SK-N-SH (cell line): Measurements from ENCODE around the gene TAGLN2. TPM values are rescaled to one million over a fixed set of nuclear protein-coding genes. Genes with fewer than 3 reads are reported as not detected.

Experiments used
- CTCF ChIA-PET: fragments of 300-600, 350-600 bp; formaldehyde crosslinking; extraction: SDS; loops from one replicate; lab custom pipeline; 2021; lab: Yijun Ruan, JAX
- POLR2A ChIA-PET: fragments of 350-600 bp; sonication (Branson Sonifier 250); formaldehyde crosslinking; extraction: SDS; loops from one replicate; lab custom pipeline; 2020; ENCODE audit warnings: antibody characterized with exemption, inconsistent platforms; lab: Yijun Ruan, JAX
- DNase-seq: peaks from one replicate; pipeline ENCODE4 v3.0.0; 2012
- H2AFZ ChIP-seq: fragments of 200-600 bp; sonication (generic); 2 replicates; pipeline ENCODE4 v1.8.1; 2016; ENCODE audit warnings: antibody characterized with exemption, mild to moderate bottlenecking, low read depth
- H3F3A ChIP-seq: fragments of 200-600 bp; sonication (generic); replicated peaks from 2 replicates; pipeline ENCODE3; 2016; ENCODE audit warnings: antibody characterized with exemption, mild to moderate bottlenecking; ENCODE audit not compliant: insufficient read depth
- H3K27ac ChIP-seq, 2 experiments: fragments of 200-500 bp in 1 of 2; fragments of 200-600 bp in 1 of 2; sonication (Bioruptor generic) in 1 of 2; sonication (generic), shearing (Covaris generic) in 1 of 2; 2 replicates each; pipeline versions ENCODE4 v1.5.1 to v1.6.1; 2014 to 2016; ENCODE audit warnings: low read depth in 2 of 2, inconsistent platforms in 1 of 2, low read length in 1 of 2, mild to moderate bottlenecking in 1 of 2, mixed read lengths in 1 of 2
- H3K27me3 ChIP-seq: fragments of 200-600 bp; sonication (generic), shearing (Covaris generic); 2 replicates; pipeline ENCODE4 v1.6.1; 2016; ENCODE audit warnings: mixed run types; ENCODE audit not compliant: insufficient read depth
- H3K36me3 ChIP-seq, 2 experiments: fragments of 200-500 bp in 1 of 2; fragments of 200-600 bp in 1 of 2; sonication (Bioruptor generic) in 1 of 2; sonication (generic) in 1 of 2; replicated peaks in 1 of 2; 2 replicates each; pipeline versions ENCODE3 to v1.5.1; 2014 to 2016; ENCODE audit warnings: low read length in 1 of 2, mild to moderate bottlenecking in 1 of 2; ENCODE audit not compliant: insufficient read depth in 2 of 2, control insufficient read depth in 1 of 2
- H3K4me1 ChIP-seq, 2 experiments: fragments of 200-500 bp in 1 of 2; fragments of 200-600 bp in 1 of 2; sonication (Bioruptor generic) in 1 of 2; sonication (generic), shearing (Covaris generic) in 1 of 2; 2 replicates each; pipeline versions ENCODE4 v1.5.1 to v1.6.1; 2014 to 2016; ENCODE audit warnings: low read depth in 1 of 2, low read length in 1 of 2, mixed run types in 1 of 2; ENCODE audit not compliant: insufficient read depth in 2 of 2, control insufficient read depth in 1 of 2
- H3K4me2 ChIP-seq: fragments of 200-600 bp; sonication (generic), shearing (Covaris generic); 2 replicates; pipeline ENCODE4 v1.6.1; 2017; ENCODE audit warnings: mixed run types
- H3K4me3 ChIP-seq, 2 experiments: fragments of 200-500 bp in 1 of 2; fragments of 200-600 bp in 1 of 2; sonication (Bioruptor generic) in 1 of 2; sonication (generic), shearing (Covaris generic) in 1 of 2; 2 replicates each; pipeline versions ENCODE4 v1.5.1 to v1.8.1; 2014 to 2016; ENCODE audit warnings: low read depth in 2 of 2, inconsistent platforms in 1 of 2, low read length in 1 of 2, mild to moderate bottlenecking in 1 of 2, mixed read lengths in 1 of 2, moderate library complexity in 1 of 2
- H3K79me2 ChIP-seq: fragments of 200-600 bp; sonication (generic); 2 replicates; pipeline ENCODE4 v1.8.1; 2017; ENCODE audit warnings: mild to moderate bottlenecking; ENCODE audit not compliant: insufficient read depth
- H3K9ac ChIP-seq: fragments of 200-600 bp; sonication (generic); 2 replicates; pipeline ENCODE4 v1.6.1; 2017; ENCODE audit warnings: mixed run types
- H3K9me2 ChIP-seq: fragments of 200-600 bp; sonication (generic); 2 replicates; pipeline ENCODE4 v1.6.1; 2017; ENCODE audit warnings: mixed run types
- H3K9me3 ChIP-seq: fragments of 200-600 bp; sonication (generic); 2 replicates; pipeline ENCODE4 v1.6.1; 2017; ENCODE audit warnings: mixed run types, mild to moderate bottlenecking, moderate library complexity
- H4K20me1 ChIP-seq: fragments of 200-600 bp; sonication (generic); 2 replicates; pipeline ENCODE4 v1.6.1; 2017; ENCODE audit warnings: mild to moderate bottlenecking, mixed run types; ENCODE audit not compliant: insufficient read depth
- EP300 ChIP-seq, 2 experiments: IDR thresholded peaks; 2 replicates each; pipeline versions ENCODE4 v1.4.0 to v1.6.1; 2012; ENCODE audit warnings: borderline replicate concordance in 1 of 2, low read depth in 1 of 2, low read length in 1 of 2
- FOXJ3 ChIP-seq: sonication (generic); formaldehyde crosslinking; IDR thresholded peaks from 2 replicates; pipeline ENCODE4 v1.5.1; 2020; ENCODE audit warnings: mild to moderate bottlenecking, missing genetic modification reagents
- GABPA ChIP-seq: IDR thresholded peaks from 2 replicates; pipeline ENCODE4 v1.4.0; 2012; ENCODE audit warnings: low read depth, mild to moderate bottlenecking
- GATA2 ChIP-seq: sonication (generic); formaldehyde crosslinking; IDR thresholded peaks from 2 replicates; pipeline ENCODE4 v1.5.0; 2020; ENCODE audit warnings: mild to moderate bottlenecking, missing genetic modification reagents
- JUND ChIP-seq: IDR thresholded peaks from 2 replicates; pipeline ENCODE4 v1.4.0; 2012
- MXI1 ChIP-seq: IDR thresholded peaks from 2 replicates; pipeline ENCODE4 v1.6.1; 2012; ENCODE audit warnings: mild to moderate bottlenecking, low read depth, low read length, improper control_type of control experiment
- POLR2AphosphoS5 ChIP-seq: IDR thresholded peaks from 2 replicates; pipeline ENCODE4 v1.6.1; 2012; ENCODE audit warnings: low read depth, low read length
- RAD21 ChIP-seq: IDR thresholded peaks from 2 replicates; pipeline ENCODE4 v1.6.1; 2012; ENCODE audit warnings: mild to moderate bottlenecking, low read length
- RCOR1 ChIP-seq: fragments of 150-350 bp; IDR thresholded peaks from 2 replicates; pipeline ENCODE4 v1.6.1; 2017; ENCODE audit warnings: antibody characterized with exemption, low read length
- SMC3 ChIP-seq: IDR thresholded peaks from 2 replicates; pipeline ENCODE4 v1.6.1; 2012; ENCODE audit warnings: low read depth, low read length, improper control_type of control experiment
- TCF12 ChIP-seq: IDR thresholded peaks from 2 replicates; pipeline ENCODE4 v1.4.0; 2012
- TEAD4 ChIP-seq: IDR thresholded peaks from 2 replicates; pipeline ENCODE4 v1.4.0; 2012; ENCODE audit warnings: mild to moderate bottlenecking, borderline replicate concordance; ENCODE audit not compliant: insufficient read depth
- WGBS: methylation state at CpG from one replicate; pipeline ENCODE4 v1.1.6; 2017; ENCODE audit warnings: low lambda C conversion rate; 5-methylcytosine and 5-hydroxymethylcytosine counted together
- polyA plus RNA-seq, 3 experiments: library from polyadenylated mRNA; depleted of rRNA; stranded (reverse); fragments of >200 nt; gene quantifications; 2 replicates each; pipeline ENCODE4 v1.2.3, GENCODE V29; 2012
- TF ChIP-seq, protein P1 (sequence below): fragments of 200-600 bp; sonication (generic); IDR thresholded peaks from 2 replicates; pipeline ENCODE4 v1.6.1; 2017; ENCODE audit warnings: antibody characterized with exemption, mild to moderate bottlenecking, moderate library complexity
- TF ChIP-seq, protein P2 (sequence below): fragments of 150-350 bp; IDR thresholded peaks from 2 replicates; pipeline ENCODE4 v1.6.1; 2017; ENCODE audit warnings: antibody characterized with exemption, low read length, low read depth, borderline replicate concordance
- TF ChIP-seq, protein P3 (sequence below): IDR thresholded peaks from 2 replicates; pipeline ENCODE4 v1.6.1; 2012; ENCODE audit warnings: mild to moderate bottlenecking, low read depth, low read length, moderate library complexity
- TF ChIP-seq, protein P4 (sequence below): IDR thresholded peaks from 2 replicates; pipeline ENCODE4 v1.4.0; 2012; ENCODE audit warnings: low read depth, borderline replicate concordance

Gene TAGLN2
- polyA plus RNA-seq, 1 of the 3 experiments (the other 2 are of a cell fraction), result 646 TPM

DNA sequence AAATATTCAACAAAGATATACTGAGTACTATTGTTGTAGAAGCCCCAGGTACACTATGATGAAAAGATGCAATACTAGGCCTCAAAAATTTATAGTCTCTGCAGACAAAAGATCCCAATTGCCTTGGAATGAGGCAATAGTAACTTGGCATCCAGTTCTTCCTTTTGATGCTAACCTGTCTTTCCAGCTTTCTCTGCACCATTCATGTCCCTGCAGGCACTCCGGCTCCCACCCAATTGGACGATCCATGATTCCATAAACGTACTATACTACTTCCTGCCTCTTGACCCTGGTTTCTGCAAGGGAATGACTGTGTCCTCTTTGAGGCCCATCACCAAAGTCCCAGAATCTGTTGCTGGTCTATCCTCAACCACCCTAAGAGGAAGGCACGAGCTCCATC lies 8.0 kb upstream of the TAGLN2 start (continued):
- TF ChIP-seq, protein P1, sequence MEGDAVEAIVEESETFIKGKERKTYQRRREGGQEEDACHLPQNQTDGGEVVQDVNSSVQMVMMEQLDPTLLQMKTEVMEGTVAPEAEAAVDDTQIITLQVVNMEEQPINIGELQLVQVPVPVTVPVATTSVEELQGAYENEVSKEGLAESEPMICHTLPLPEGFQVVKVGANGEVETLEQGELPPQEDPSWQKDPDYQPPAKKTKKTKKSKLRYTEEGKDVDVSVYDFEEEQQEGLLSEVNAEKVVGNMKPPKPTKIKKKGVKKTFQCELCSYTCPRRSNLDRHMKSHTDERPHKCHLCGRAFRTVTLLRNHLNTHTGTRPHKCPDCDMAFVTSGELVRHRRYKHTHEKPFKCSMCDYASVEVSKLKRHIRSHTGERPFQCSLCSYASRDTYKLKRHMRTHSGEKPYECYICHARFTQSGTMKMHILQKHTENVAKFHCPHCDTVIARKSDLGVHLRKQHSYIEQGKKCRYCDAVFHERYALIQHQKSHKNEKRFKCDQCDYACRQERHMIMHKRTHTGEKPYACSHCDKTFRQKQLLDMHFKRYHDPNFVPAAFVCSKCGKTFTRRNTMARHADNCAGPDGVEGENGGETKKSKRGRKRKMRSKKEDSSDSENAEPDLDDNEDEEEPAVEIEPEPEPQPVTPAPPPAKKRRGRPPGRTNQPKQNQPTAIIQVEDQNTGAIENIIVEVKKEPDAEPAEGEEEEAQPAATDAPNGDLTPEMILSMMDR, result no peak
- TF ChIP-seq RCOR1 (no peak), MXI1 (no peak), FOXJ3 (CRISPR knock-in tag) (no peak), GABPA (no peak), JUND (no peak)
- TF ChIP-seq, protein P2, sequence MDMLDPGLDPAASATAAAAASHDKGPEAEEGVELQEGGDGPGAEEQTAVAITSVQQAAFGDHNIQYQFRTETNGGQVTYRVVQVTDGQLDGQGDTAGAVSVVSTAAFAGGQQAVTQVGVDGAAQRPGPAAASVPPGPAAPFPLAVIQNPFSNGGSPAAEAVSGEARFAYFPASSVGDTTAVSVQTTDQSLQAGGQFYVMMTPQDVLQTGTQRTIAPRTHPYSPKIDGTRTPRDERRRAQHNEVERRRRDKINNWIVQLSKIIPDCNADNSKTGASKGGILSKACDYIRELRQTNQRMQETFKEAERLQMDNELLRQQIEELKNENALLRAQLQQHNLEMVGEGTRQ, result no peak

DNA sequence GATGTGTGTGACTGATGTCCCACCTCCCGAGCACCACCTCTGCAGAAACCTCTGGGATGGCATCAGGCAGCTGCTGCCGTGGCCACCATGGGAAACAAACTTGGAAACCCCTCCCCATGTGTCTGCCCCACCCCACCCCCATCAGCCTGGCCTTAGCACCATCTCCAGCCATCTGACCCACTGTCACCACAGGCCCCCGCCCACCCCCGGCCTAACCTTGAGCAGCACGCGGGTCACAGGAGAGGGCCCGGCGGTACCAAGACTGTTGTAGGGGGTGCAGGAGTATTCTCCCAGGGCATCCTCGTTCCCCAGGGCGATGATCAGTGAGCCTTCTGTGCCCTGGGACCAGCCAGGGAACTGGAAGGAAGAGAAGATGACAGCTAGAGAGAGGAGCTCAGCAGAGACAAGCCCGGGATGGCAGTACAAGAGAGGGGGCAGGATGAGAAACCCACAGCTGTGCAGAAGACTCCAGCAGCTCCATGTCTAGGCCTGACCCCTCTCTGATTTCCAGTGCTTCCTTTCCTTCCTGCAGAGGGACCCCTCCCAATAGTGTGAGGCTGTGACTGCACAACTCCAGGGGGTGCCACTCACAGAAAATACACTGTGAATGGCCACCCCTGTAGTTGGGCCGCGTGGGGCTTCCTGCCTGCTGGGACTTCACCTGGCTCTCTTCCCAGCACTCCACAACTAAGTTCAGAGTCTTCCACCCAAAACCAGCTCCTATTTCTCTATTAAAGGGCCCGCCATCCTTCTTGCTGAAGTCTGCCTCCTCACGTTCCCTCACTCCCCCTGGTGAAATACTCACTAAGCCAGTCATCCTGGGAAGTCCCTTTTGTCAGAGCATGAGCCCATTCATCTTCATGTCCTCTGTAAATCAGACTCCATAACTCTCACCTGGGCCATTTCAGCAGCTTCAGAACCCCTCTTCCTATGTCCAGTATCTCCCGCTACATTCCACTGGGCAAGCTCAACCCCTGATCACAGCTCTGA lies 7.3 kb upstream of the TAGLN2 start:
- Histone ChIP-seq H3K27ac (no peak overlapping the region), H3F3A (no peaks in the 10 kb centered on the region), H3K36me3 (no peaks in the 10 kb centered on the region), H2AFZ (no peak overlapping the region), H3K4me1 (peaks cover 0 to 2% of the 10 kb centered on the region in 2 experiments; a peak in 1 of 4 replicates), H3K9me3 (no peaks in the 10 kb centered on the region), H3K79me2 (no peaks in the 10 kb centered on the region), H3K4me3 (no peak overlapping the region), H3K9ac (no peak overlapping the region), H3K9me2 (no peaks in the 10 kb centered on the region), H3K4me2 (no peak overlapping the region)
- ChIA-PET CTCF (interaction anchor here (0.6 to 22.3 kb wide), 8 partner anchors 8 to 80 kb away, joined by 3 to 460 read pairs (median 4); partner anchors contain the start of genes IGSF9 and TAGLN2), POLR2A (interaction anchor here (1.0 kb wide), 1 partner anchor 9 kb away, joined by 3 read pairs; no protein-coding TSS in a partner anchor)
- 88% methylated on average over 10 of the region's 16 CpGs for WGBS
- TF ChIP-seq SMC3, result no peak
- TF ChIP-seq, protein P2, result no peak
- TF ChIP-seq, protein P3, sequence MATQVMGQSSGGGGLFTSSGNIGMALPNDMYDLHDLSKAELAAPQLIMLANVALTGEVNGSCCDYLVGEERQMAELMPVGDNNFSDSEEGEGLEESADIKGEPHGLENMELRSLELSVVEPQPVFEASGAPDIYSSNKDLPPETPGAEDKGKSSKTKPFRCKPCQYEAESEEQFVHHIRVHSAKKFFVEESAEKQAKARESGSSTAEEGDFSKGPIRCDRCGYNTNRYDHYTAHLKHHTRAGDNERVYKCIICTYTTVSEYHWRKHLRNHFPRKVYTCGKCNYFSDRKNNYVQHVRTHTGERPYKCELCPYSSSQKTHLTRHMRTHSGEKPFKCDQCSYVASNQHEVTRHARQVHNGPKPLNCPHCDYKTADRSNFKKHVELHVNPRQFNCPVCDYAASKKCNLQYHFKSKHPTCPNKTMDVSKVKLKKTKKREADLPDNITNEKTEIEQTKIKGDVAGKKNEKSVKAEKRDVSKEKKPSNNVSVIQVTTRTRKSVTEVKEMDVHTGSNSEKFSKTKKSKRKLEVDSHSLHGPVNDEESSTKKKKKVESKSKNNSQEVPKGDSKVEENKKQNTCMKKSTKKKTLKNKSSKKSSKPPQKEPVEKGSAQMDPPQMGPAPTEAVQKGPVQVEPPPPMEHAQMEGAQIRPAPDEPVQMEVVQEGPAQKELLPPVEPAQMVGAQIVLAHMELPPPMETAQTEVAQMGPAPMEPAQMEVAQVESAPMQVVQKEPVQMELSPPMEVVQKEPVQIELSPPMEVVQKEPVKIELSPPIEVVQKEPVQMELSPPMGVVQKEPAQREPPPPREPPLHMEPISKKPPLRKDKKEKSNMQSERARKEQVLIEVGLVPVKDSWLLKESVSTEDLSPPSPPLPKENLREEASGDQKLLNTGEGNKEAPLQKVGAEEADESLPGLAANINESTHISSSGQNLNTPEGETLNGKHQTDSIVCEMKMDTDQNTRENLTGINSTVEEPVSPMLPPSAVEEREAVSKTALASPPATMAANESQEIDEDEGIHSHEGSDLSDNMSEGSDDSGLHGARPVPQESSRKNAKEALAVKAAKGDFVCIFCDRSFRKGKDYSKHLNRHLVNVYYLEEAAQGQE, result no peak
- TF ChIP-seq MXI1, result no peak
- no peak for TF ChIP-seq TEAD4
- TF ChIP-seq, protein P4, sequence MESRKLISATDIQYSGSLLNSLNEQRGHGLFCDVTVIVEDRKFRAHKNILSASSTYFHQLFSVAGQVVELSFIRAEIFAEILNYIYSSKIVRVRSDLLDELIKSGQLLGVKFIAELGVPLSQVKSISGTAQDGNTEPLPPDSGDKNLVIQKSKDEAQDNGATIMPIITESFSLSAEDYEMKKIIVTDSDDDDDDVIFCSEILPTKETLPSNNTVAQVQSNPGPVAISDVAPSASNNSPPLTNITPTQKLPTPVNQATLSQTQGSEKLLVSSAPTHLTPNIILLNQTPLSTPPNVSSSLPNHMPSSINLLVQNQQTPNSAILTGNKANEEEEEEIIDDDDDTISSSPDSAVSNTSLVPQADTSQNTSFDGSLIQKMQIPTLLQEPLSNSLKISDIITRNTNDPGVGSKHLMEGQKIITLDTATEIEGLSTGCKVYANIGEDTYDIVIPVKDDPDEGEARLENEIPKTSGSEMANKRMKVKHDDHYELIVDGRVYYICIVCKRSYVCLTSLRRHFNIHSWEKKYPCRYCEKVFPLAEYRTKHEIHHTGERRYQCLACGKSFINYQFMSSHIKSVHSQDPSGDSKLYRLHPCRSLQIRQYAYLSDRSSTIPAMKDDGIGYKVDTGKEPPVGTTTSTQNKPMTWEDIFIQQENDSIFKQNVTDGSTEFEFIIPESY, result no peak
- no peak for TF ChIP-seq TCF12
- no peak for TF ChIP-seq POLR2AphosphoS5
- TF ChIP-seq EP300 (IDR thresholded peaks at IDR 0.05; ENCODE audit: borderline replicate concordance in 1 of 2, low read depth in 1 of 2, low read length in 1 of 2), result no peak
- TF ChIP-seq GATA2 (CRISPR knock-in tag), result no peak
- no peak for TF ChIP-seq RAD21
- TF ChIP-seq, all 33 proteins: peak for 0
- H3K27me3 ChIP-seq, result no peaks in the 10 kb centered on the region
- H4K20me1 ChIP-seq, result no peaks in the 10 kb centered on the region
- DNase-seq, result no peak
